GM18873 (cell line): ENCODE results near the gene SMAD4.
"Not testable (repeated sequence)": the region's sequence is repeated elsewhere in the genome, so short reads cannot be mapped to it uniquely, and the experiment has no call there.

ENCODE experiments used
- ATAC-seq: cut with Tn5 transposase; IDR thresholded peaks from one replicate; pipeline ENCODE4 v1.9.1; 2021; ENCODE audit warnings: mild to moderate bottlenecking, moderate library complexity, moderate number of reproducible peaks; ENCODE audit not compliant: unreplicated experiment, low FRiP score

SMAD4 gene

DNA sequence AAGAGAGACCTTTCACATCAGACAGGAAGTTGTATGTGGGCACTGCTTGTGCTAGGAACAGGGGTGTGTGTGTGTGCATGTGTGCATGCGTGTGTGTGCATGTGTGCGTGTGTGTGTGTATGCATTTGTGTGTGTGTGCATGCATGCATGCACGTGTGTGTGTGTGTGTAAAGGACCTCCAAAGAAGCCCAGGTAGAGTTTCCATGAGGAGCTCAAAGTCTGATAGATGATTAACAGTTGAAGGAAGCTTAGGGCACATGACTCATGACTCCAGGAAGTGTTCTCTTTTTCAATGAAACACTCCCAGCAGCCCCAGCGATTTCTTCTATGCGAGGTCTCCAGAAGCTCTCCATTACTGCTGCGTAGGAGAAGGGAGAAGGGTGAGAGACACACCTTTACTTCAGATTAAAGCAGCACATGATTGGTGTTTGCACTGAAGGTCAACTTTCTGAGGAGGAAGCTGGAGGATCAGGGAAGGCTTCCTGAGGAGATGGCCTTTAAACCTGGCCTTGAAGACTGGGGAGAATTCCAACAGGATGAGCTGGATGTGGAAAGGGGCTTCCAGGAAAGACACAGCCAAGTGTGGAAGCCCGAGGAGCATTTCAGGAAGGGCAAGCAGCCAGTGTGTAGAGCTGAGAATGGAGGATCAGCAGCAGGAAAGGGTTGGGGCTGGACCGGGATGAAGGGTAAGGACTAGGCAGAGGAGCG lies 77.7 kb downstream of the SMAD4 start:
- no peak for ATAC-seq

DNA sequence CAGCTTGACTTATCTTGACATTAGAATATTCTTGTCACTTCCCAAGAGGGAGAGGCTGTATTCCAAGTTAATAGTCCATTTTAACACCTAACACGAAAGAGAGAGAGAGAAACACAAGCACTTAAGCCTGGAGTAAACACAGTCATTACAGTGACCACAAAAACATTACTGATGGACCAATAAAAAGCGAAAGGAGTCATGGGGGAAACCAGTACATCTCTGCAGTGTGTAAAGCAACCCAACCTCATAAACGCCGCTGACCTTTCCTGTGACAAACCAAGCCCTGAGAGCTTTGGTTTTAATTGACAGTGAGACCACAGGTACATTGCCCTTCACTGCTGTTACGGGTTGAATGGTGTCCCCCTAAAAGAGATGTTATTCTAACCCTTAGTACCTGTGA lies 78.3 kb downstream of the SMAD4 start:
- ATAC-seq = no peak

DNA sequence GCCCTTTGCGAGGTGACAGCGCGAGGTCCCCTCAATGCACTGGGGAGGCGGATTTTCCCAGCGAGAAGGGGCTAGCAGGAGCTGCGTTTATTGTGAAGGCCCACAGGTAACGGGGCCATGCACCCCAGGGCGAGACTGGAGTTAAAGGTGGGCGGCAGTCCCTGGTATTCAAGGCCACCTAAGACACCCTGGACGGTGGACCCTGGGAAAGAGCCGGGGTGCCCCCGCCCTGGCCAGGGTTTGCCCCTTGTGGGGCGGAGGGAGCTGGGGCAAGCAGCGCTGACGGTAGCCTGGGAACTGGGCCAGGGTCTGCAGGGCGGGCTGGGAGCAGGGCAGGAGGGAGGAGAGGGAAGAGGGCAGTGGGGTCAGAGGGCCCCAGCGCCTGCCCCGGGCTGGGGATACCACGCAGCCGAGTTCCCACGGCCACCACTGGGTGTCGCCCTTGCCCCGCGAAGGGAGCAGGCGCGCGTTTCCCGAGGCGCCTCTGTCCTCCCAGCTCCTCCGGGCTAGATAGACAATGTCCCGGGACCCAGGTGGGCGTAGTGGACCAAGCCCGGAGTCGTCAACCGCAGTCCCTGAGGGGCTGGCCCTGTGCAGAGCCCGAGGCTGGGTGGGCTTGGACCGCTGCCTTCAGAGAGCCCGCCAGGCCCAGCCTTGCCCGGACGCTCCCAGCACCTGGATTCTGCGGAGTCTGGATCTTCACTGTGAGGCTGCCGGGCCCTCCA lies 80.2 kb downstream of the SMAD4 start:
- peak; percentile 68 for ATAC-seq

DNA sequence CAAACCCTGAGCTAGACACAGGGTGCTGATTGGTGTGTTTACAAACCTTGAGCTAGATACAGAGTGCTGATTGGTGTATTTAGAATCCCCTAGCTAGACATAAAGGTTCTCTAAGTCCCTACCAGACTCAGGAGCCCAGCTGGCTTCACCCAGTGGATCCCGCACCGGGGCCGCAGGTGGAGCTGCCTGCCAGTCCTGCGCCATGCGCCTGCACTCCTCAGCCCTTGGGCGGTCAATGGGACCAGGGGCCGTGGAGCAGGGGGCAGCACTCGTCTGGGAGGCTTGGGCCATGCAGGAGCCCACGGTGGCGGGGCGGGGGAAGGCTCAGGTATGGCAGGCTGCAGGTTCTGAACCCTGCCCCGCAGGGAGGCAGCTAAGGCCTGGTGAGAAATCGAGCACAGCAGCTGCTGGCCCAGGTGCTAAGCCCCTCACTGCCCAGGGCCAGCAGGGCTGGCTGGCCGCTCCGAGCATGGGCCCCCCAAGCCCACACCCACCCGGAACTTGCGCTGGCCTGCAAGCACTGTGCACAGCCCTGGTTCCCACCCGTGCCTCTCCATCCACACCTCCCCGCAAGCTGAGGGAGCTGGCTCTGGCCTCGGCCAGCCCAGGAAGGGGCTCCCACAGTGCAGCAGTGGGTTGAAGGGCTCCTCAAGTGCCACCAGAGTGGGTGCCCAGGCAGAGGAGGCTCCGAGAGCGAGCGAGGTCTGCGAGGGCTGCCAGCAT lies 81.8 kb downstream of the SMAD4 start:
- ATAC-seq = not testable (repeated sequence)

DNA sequence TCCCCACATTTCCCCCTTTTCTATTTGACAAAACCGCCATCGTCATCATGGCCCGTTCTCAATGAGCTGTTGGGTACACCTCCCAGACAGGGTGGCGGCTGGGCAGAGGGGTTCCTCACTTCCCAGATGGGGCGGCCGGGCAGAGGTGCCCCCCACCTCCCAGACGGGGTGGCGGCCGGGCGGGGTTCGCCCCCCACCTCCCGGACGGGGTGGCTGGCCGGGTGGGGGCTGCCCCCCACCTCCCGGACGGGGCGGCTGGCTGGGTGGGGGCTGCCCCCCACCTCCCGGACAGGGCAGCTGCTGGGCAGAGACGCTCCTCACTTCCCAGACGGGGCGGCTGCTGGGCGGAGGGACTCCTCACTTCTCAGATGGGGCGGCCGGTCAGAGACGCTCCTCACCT lies 87.0 kb downstream of the SMAD4 start:
- not testable (repeated sequence) for ATAC-seq

DNA sequence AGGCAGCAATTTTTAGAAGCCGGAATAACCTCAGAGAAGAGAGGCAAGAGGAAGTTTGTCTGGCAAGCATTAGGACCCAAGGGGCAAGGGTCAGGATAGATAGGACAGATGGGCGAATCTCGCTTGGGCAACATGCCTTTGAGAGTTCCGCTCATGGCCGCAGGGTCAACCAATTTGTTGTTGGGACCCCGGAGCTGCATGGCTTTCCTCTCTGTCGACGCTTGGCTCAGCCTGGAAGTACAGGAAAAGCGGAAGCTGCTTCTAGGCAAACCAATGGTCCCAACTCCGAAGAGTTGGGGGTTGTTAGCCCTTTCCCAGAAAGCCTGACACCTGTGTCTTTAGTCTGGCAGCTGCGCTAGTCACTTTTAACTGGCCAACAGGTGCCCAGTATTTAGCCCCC lies 89.5 kb downstream of the SMAD4 start:
- ATAC-seq = not testable (repeated sequence)

DNA sequence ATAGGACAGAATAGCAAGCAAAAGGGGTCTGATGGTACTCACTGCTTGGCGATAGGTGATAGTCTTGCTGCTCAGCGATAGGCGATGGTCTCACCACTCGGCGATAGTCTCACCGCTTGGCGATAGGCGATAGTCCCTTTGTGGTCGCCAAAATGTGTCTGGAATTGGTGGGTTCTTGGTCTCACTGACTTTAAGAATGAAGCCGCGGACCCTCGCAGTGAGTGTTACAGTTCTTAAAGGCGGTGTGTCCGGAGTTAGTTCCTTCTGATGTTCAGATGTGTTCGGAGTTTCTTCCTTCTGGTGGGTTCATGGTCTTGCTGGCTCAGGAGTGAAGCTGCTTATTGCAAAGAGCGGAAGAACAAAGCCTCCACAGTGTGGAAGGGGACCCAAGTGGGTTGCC lies 90.0 kb downstream of the SMAD4 start:
- not testable (repeated sequence) for ATAC-seq

DNA sequence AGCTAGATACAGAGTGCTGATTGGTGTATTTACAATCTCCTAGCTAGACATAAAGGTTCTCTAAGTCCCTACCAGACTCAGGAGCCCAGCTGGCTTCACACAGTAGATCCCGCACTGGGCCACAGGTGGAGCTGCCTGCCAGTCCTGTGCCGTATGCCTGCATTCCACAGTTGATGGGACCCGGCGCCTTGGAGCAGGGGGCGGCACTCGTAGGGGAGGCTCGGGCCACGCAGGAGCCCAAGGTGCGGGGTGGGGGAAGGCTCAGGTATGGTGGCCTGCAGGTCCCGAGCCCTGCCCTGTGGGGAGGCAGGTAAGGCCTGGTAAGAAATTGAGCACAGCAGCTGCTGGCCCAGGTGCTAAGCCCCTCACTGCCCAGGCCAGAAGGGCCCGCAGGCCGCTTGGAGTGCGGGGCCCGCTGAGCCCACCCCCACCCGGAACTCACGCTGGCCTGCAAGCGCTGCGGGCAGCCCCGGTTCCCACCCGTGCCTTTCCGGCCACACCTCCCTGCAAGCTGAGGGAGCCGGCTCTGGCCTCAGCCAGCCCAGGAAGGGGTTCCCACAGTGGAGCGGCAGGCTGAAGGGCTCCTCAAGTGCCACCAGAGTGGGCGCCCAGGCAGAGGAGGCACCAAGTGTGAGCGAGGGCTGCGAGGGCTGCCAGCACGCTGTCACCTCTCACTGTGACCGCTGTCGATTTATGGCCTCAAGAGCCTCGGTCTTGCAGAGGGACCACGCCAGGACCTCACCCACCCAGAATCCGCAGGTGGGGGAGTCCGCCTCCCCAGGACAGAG lies 91.0 kb downstream of the SMAD4 start:
- ATAC-seq = no peak

DNA sequence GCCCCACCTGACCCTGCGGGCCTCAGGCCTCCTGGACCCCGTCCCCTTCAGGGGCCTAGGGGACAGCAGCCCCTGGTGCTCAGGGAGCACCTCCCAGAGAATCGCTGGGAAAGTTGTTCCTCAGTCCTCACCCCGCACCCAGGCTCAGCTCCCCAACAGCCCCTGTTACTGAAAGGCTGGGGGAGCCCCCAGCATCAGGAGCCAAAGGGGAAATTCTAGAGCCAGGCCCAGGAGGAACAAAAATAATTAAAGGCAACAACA lies 91.5 kb downstream of the SMAD4 start:
- no peak for ATAC-seq

DNA sequence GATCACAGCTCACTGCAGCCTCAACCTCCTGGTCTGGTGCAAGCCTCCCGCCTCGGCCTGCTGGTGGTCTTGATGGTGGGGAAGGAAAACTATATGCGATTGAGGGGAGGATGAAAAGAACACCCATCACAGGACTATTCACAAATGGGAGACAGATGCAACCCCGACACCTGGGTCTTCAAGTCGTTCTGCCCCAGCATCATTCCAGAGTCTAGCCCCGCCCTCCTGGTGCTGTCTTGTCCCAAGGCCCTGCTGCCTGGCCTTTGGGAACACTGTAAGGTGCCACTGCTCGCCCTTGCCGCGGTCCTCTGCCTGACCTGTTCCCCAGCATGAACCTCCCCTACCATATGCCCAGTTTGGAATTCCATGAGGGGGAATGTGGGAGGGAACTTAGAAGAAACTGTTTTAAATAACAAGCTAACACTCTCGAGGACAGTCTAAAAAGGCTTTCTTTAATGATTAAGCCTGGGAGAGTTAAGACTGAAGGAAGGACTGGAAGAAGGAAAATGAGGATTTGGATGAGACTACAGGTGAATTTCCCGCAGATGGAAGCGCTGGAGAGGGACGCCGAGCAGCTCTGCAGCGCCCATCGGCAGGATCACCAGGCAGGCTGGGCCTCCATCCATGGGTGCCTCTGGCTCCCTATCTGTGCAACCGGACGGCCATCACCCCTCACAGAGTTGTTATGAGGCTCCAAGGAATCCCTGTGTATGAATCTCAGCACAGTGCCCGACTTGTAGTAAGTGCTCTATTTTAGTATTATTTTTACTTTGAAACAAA lies 92.4 kb downstream of the SMAD4 start:
- ATAC-seq = no peak

DNA sequence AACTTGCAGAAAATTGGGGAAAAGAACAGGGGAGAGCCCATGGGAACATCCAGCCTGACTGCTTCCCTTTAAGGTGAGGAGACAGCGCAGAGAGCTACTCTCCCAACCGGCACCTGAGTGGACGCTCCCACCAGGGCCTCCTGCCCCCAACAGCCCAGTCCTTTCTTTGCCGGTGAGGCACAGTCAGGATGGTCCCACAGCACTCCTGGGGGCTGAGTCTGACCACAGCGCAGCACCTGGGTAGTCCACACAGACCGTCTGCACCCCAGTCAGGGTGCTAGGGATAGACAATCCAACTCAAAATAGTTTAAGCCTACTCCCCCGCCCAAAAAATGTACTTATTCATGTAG lies 93.0 kb downstream of the SMAD4 start:
- ATAC-seq = no peak

DNA sequence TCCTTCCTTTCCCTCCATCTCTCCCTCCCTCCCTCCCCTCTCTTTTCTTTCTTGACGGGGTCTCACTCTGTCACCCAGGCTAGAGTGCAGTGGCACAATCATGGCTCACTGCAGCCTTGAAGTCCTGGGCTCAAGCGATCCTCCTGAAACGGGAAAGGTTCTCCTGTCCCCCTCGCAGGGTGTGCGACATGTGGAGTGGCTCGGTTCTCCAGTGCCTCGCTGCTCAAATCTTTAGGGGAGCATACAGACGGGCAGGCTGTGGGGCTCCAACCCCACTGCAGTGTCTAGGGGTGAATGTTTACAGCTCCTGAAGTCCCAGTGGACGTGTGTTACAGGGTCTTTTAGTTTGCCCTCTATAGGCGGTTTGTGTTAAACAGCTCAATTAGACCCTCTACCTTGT lies 93.5 kb downstream of the SMAD4 start:
- no peak for ATAC-seq

DNA sequence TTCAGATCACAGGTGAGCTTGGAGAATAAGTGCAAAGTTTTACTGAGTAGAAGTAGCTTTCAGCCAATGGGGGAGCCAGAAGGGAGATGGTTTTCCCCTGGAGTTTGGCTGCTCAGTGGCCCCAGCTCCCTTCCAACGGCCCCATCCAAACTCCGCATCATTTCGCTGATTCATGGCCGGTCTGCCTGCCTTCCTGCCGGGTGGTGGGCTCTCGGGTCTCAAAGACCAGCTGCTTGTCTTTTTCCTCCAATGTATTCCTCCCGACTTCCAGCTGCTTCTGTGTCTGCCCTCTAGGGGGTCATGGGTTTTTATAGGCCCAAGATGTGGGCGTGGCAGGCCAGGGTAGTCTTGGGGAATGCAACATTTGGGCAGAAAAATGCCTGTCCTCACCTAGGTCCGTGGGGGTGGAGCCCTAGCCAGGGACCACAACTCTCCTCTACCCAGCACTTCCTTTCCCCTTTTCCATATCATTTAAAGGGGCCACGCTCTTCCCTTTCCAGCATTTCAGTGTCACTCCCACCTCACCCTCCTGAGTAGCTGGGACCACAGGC lies 94.0 kb downstream of the SMAD4 start:
- ATAC-seq = no peak

DNA sequence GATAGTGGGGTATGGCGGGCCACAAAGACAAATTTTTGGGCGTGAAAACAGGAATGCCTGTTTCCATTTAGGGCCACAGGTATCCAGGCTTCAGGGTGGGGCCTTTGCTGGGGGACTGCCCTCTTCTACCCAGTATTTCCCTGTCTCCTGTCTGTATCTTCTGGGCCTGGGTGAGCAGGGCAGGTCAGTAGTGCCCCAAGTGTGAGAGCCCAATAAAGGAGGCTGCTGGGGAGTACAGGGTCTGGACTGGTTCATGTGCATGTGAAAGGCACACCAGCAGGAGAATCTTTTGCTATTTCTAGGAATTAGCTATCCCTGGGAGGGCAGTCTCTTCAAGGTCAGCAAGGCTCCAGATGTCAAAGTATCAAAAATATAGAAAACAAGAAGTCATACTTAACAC lies 96.0 kb downstream of the SMAD4 start:
- no peak for ATAC-seq

DNA sequence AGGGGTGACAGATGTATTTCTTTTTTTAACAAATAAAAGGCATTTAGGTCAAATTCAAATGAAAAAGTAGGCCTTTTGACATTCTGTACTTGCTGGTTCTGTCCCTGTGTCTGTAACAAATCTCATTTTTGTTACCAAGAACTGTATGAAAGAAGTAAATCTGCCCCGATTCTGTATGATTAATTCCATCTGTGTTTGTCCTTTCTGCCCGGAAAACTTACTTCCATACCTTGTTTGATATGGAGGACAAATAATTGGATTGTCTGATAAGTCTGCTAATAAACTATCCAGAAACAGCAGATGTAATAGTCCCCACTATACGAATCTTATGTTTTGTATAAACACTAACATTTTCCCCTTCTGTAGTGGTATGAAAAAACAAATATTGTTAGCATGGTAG lies 97.7 kb downstream of the SMAD4 start:
- no peak for ATAC-seq

DNA sequence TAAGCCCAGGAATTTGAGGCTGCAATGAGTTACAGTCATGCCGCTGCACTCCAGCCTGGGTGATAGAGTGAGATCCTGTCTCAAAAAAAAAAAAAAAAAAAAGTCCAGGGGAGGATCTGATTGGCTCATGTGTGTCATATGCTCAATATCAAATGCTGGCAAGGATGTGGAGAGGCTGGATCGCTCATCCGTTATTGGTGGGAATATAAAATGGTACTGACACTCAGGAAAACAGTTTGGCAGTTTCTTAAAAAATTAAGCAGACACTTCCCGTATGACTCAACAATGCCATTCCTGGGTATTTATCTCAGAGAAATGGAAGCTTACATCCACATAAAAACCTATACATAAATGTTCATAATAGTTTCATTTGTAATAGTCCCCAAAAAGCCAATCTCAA lies 98.5 kb downstream of the SMAD4 start:
- no peak for ATAC-seq

DNA sequence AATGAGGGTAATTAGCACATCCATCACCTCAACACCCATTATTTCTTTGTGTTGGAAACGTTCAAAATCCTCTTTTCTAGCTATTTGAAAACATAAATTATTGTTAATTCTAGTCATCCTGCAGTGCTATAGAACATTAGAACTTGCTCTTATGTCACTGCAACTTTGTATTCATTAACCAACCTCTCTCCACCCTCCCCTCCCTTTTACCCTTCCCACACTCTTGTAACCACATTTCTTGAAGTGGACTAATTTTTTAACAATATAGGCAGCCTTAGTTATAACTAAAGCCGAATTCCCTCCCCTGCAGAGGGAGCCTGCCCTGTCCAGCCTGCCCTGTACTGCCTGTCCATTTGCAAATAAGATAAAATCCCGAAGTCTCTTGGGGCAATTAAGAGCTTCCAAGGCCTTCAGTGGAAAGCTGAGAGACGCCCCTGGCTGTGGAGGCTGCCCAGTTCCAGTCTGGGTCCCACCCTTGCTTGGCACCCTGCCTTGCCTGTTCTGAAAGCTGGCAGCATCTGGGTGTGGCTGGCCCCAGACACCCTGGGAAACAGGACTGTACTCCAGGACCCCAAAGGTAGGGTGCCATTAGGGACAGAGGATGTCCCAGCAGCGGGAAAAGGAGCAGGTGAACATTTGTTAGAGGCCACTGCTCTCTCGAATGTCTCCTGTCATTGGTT lies 102.4 kb downstream of the SMAD4 start:
- ATAC-seq = no peak

DNA sequence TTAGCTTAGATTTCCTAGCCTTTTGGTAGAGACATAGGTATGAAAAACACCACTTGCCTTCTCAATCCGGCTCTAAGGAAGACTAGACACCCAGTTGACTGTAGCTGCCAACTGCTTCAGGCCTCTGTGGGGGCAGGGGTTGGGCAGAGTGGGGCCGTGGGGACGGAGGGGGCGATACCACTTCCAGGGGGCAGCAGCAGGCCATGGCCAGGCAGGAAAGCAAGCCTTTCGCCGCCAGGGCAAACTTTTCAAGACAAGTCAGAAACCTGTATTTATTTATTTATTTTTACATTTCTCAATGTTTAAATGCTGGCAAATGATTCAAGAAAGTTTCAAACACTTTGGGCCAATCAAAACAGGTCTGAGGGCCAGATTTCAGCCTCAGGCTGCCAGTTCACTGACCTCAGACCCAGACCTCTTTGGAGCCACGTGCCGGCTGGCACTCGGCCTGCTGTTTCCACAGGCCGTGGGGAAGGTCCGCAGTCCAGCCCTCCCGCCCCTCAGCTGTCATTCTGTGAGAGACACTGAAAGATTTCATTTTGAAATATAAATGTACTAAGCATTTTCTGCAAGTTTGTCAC lies 103.7 kb downstream of the SMAD4 start:
- no peak for ATAC-seq
